ENCODE measurements around the gene ADAM12. TPM values are rescaled to one million over a fixed set of nuclear protein-coding genes. Genes with fewer than 3 reads are reported as not detected.

ADAM12 gene
- total RNA-seq, 1 experiment from 2014 or later: 0.24 TPM

- Histone ChIP-seq H3K4me1 (ENCODE audit: insufficient read depth, low read length) (no peaks in the 10 kb centered on the region; the same call in 1 of the 2 replicates), H3K9ac (ENCODE audit: extremely low read depth, insufficient read length, low read length) (no peak overlapping the region), H3K56ac (ENCODE audit: insufficient read length, low read depth, low read length) (no peak overlapping the region), H3K14ac (ENCODE audit: insufficient read depth, low read length) (no peak overlapping the region), H3K4ac (ENCODE audit: low read depth, low read length) (no peak overlapping the region), H4K91ac (ENCODE audit: insufficient read length, low read depth, low read length) (no peak overlapping the region), H2BK15ac (ENCODE audit: low read depth, low read length) (no peak overlapping the region), H3K79me1 (ENCODE audit: insufficient read depth, low read depth, low read length, poor library complexity, severe bottlenecking) (no peaks in the 10 kb centered on the region), H3K23ac (ENCODE audit: insufficient read length, low read depth, low read length) (no peak overlapping the region), H4K5ac (ENCODE audit: insufficient read length, low read depth, low read length) (no peak overlapping the region), H2BK120ac (ENCODE audit: low read depth, low read length, poor library complexity, severe bottlenecking) (no peak overlapping the region), H4K20me1 (ENCODE audit: control insufficient read depth, insufficient read depth, insufficient read length) (no peaks in the 10 kb centered on the region), H3K18ac (ENCODE audit: insufficient read length, low read depth, low read length) (no peak overlapping the region), H3K79me2 (ENCODE audit: insufficient read depth, low read length) (no peaks in the 10 kb centered on the region), H2BK12ac (ENCODE audit: insufficient read length, low read depth, low read length) (no peak overlapping the region), H2BK20ac (ENCODE audit: low read depth, low read length, poor library complexity, severe bottlenecking) (no peak overlapping the region), H2BK5ac (ENCODE audit: insufficient read length, low read length) (no peak overlapping the region), H3K9me3 (ENCODE audit: control insufficient read depth, low read depth, low read length) (no peaks in the 10 kb centered on the region), H3T11ph (ENCODE audit: low read length) (no peak overlapping the region), H2AFZ (ENCODE audit: low read length) (no peak overlapping the region), H4K8ac (replicated peaks; ENCODE audit: insufficient read length, low read depth, low read length) (no peak overlapping the region), H3K27me3 (ENCODE audit: insufficient read depth, low read length) (no peaks in the 10 kb centered on the region), H3K27ac (ENCODE audit: insufficient read length, low read depth, low read length) (no peak overlapping the region), H2AK5ac (ENCODE audit: insufficient read length, low read length) (no peak overlapping the region), H3K4me2 (ENCODE audit: insufficient read depth, insufficient read length, low read length) (no peak overlapping the region), H3K23me2 (ENCODE audit: insufficient read length, low read depth, low read length, poor library complexity, severe bottlenecking) (no peaks in the 10 kb centered on the region)
- no CpG with 5 or more reads among the region's 6 CpGs for WGBS (ENCODE audit: extremely low coverage, insufficient read length, low lambda C conversion rate)
- Mint-ChIP-seq H3K9me3 (no peaks in the 10 kb centered on the region), H3K36me3 (ENCODE audit: insufficient read depth in 1 of 3, low read depth in 3 of 3) (no peaks in the 10 kb centered on the region), H3K4me1 (peaks cover 37 to 38% of the 10 kb centered on the region in 2 experiments), H3K27ac (peak overlapping the region in 1 of 3 experiments; percentile 5; a peak in 1 of 7 replicates), H3K4me3 (no peak overlapping the region), H3K27me3 (ENCODE audit: low read depth) (peaks cover 2% of the 10 kb centered on the region; the same call in 1 of the 2 replicates)
- no peak for DNase-seq
- TF ChIP-seq CTCF (conservative IDR thresholded peaks at IDR 0.05): no peak
These were observed 405.1 kb downstream of the ADAM12 start for GRCh38 chr10:125983161-125983560.

Data from H9 (cell line).